22Rv1 (cell line): ENCODE measurements around the gene USP21.

Source experiments
- CTCF ChIP-seq: fragments of 450-650 bp; IDR thresholded peaks from 2 replicates; pipeline ENCODE4 v1.5.1; 2017; ENCODE audit warnings: mild to moderate bottlenecking
- ZFX ChIP-seq: fragments of 450-650 bp; IDR thresholded peaks from 2 replicates; pipeline ENCODE4 v1.6.1; 2017; ENCODE audit warnings: antibody characterized with exemption, borderline replicate concordance

DNA sequence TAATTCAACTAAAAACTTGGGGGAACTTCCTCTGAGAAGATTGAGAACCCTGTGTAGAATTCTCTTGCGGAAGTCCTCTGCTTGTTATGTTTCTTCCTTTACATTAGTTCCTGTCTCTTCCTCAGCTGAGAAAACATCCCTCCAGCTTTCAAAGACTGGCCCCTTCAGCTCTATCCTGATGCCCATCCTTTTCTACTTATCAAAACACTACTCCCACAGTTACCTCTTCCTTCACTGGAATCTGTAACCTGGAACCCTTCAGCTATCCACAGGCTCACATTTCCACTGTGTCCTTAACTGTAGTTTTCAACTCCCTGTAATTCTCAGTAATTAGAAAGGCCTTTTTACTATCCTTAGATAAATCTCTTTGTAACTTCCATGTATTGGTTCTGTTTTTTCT is 20.9 kb upstream of the USP21 start:
- TF ChIP-seq CTCF (no peak), ZFX (no peak)
